NCI-H460 (cell line): ENCODE results near the gene MIEF2. TPM values are rescaled to one million over a fixed set of nuclear protein-coding genes. Genes with fewer than 3 reads are reported as not detected.
A peak's percentile ranks its signal among the peaks of the same experiment; 100 is the strongest.
"Not testable (repeated sequence)": the region's sequence is repeated elsewhere in the genome, so short reads cannot be mapped to it uniquely, and the experiment has no call there.

Experiments used
- DNase-seq: peaks from one replicate; pipeline ENCODE4 v3.0.0-alpha.2; 2016; ENCODE audit warnings: low read depth; ENCODE audit errors: extremely low read depth
- total RNA-seq: library from RNA; depleted of rRNA; stranded (reverse); fragments of >200 nt; shearing (Covaris generic); gene quantifications from 2 replicates; pipeline ENCODE4 v1.2.3, GENCODE V29; 2014; rRNA removed

MIEF2 gene
- total RNA-seq, 1 experiment from 2014 or later = 5.3 TPM

DNA sequence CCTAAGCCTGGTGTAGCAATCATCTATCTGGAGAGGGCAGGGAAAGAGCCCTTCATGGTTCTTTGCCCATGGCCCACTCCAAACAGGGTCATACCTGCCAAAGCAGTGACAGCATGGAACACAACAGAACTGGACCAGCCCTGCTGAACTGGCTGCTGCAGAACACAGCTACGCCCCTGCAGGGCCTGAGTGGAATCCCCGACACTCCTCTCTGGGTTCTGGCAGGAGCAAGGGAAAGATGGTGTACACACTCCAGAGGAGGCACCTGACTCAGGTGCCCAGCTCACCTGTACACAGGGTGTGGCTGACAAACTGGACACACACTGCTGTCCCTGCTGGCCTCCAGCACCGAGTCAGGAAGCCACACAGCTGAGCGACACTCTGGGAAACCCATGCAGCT, 19.8 kb downstream of the MIEF2 start:
- DNase-seq = no peak

DNA sequence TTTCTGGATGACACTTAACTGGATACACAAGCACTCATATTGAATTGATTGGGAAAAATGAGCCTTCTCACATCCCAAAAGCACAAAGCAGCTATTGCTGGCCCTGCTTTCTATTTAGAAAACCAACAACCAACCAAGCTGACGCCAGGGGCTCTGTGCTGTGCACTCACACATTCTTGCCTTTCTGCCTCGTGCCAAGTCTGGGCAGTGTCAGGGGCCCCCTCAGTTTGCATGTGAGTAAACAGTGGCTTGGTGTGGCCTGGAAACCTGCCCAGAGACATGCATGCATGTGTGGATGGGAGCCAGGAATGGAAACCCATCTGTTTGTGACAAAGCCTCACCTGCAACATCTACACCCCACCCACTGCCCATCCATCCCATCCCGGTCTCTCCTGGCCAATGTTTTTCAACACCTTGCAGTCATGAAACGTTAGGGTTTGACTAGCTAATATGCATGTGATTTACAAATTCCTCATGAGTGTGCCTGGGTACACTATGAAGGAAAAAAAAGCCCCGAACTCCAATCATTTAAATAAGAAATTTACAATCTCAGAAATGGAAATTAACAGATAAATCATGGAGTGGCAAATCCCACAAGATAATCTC, 20.4 kb downstream of the MIEF2 start:
- no peak for DNase-seq

DNA sequence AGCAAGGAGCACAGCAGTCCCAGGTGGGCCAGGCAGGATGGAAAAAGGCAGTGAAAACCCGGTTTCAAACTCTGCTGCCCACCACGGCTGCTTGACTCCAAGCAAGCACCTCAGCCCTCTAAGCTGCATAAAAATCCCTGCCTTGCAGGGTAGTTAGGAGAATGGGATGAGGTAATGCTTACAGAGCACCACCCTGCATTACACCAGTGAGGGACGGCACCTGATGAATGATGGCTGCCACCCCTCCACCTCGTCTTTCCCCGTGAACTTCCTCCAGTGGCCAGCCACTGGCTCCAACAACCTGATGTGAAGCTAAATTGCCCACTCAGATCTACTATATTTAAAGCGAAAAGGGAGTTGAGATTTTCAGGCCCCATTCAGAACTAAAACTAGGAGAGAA, 21.3 kb downstream of the MIEF2 start:
- DNase-seq = no peak

DNA sequence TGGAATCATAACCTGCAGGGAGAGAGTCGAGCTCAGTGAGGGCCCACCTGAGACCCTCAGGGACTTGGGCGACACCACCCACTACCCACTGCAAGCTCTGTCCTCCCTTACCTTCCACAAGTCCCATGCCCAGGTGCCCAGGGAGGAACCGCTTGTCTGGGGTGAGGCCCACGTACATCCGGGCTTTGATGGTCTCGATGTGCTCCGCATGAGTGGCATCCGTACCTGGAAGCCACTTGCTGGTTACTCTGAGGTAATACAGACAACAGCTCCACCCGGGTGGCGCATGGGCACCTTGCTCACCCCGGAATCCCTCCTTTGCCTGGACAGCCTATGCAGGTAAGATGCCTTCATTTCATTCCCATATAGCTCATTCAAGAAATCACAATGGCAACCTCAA, 24.8 kb downstream of the MIEF2 start:
- DNase-seq = no peak

DNA sequence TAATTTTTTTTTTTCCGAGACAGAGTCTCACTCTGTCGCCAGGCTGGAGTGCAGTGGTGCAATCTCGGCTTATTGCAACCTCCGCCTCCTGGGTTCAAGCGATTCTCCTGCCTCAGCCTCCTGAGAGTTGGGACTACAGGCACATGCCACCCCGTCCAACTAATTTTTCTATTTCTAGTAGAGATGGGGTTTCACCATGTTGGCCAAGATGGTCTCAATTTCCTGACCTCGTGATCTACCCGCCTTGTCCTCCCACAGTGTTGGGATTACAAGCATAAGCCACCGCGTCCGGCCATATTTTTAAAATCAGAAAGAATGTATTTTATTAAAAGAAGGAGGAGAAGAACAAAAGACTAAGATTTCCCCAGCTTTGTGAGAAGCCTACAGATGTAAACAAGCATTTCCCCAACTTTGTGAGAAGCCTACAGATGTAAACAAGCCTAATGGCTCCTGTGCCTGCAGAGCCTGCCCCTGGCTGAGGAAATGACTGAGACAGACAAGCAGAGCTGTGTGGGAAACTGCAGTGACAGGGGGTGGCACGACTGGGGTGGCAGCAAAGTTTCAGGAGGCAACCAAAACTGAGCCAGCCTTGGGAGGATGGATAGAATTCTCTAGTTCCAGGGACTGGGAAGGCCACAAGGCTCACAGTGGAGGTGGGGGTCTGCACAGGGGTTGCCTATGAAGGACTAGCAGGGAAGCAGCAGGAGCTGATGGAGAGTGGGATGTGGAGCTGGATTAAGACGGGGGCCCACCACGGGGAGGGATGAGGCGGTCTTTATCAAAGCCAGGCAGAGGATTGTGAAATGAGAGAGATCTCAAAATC, 31.5 kb downstream of the MIEF2 start:
- DNase-seq = no peak

DNA sequence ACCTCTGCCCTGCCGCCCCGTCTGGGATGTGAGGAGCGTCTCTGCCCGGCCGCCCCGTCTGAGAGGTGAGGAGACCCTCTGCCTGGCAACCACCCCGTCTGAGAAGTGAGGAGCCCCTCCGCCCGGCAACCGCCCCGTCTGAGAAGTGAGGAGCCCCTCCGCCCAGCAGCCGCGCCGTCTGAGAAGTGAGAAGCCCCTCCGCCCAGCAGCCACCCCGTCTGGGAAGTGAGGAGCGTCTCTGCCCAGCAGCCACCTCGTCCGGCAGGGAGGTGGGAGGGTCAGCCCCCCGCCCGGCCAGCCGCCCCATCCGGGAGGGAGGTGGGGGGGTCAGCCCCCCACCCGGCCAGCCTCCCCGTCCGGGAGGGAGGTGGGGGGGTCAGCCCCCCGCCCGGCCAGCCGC, 37.6 kb downstream of the MIEF2 start:
- not testable (repeated sequence) for DNase-seq

DNA sequence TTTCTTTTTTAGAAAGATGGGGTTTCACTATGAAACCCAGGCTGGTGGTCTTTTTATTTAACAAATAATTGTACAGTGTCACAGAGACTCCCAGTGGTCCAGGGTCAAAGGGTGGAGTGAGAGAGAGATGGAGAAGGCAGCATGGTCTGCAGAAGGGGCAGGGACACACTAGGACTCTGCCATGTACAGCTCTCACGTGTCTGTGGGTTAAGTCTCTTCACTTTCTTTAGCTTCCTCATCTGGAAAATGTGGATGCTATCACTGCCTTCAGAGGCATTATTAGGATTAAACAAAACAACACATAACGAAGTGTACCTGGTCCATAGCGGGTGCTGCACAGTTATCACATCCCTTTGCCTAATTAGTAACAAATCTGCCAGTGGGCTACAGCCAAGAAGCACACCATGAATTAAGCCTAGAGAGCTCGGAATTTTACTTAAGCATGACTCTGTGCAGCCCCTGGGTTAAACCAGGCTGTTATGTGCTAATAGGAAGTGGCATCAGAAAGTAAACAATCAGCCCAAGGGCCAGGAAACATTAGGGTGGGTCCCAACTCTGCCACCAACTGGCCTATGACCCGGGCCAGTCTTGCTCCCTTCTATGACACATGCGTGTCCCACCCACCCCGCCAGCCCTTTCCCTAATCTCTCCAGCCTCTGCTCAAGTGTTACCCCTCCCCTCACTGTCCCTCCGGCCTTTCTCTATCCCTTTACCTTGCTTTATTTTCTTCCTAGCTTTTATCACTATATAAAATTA, 40.4 kb downstream of the MIEF2 start:
- DNase-seq = no peak

DNA sequence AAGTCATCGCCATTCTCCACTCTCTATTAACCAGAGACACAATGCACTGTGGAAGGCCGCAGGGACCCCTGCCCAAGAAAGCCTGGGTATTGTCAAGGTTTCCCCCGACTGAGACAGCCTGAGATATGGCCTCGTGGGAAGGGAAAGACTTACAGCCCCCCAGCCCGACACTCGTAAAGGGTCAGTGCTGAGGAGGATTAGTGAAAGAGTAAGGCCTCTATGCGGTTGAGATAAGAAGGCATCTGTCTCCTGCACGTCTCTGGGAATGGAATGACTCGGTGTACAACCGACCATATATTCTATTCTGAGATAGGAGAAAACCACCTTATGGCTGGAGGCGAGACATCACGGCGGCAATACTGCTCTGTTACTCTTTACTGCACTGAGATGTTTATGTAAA, 42.7 kb downstream of the MIEF2 start:
- not testable (repeated sequence) for DNase-seq

DNA sequence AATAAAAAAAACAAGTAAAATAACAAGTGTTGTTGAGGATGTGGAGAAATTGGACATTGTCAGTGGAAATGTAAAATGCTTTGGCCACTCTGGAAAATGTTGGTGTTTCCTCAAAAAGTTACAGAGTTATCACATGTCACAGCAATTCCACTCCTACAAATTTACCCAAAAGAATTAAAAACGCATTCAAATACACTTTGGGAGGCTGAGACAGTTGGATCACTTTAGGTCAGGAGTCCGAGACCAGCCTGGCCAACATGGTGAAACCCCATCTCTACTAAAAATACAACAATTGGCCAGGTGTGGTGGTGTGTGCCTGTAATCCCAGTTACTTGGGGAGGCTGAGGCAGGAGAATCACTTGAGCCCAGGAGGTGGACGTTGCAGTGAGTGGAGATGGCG, 48.7 kb downstream of the MIEF2 start:
- DNase-seq = no peak

DNA sequence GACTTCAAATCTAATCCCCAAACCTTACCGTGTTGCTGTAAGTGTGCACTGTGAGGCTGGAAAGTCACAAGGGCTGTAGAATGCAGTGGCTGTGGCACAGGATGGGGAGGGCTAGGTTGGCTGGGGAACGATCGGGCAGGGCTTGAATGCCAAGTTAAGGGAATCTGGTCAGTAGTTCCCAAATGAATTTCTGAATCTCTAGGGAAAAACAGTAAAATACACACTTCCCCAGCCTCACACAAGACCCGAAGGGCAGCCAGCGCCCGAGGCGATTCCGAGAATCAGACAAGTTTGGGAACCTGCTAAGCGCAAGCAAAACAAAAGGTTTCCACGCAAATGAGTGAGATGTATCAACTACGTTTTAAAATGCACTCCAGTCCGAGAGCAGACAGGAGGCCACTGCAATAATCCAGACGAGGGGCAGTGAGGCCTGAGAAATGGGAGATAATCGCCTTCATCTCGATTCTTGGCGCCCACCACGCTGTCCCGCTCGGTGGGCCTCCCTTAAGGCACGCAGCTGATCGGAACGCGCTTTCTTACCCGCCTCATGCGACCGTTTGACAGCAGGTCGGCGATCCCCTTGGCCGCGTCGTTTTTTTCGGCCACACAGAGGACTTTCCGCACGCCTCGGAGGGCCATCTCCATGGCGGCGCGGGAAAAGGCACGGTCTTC, 53.7 kb downstream of the MIEF2 start:
- DNase-seq = no peak

DNA sequence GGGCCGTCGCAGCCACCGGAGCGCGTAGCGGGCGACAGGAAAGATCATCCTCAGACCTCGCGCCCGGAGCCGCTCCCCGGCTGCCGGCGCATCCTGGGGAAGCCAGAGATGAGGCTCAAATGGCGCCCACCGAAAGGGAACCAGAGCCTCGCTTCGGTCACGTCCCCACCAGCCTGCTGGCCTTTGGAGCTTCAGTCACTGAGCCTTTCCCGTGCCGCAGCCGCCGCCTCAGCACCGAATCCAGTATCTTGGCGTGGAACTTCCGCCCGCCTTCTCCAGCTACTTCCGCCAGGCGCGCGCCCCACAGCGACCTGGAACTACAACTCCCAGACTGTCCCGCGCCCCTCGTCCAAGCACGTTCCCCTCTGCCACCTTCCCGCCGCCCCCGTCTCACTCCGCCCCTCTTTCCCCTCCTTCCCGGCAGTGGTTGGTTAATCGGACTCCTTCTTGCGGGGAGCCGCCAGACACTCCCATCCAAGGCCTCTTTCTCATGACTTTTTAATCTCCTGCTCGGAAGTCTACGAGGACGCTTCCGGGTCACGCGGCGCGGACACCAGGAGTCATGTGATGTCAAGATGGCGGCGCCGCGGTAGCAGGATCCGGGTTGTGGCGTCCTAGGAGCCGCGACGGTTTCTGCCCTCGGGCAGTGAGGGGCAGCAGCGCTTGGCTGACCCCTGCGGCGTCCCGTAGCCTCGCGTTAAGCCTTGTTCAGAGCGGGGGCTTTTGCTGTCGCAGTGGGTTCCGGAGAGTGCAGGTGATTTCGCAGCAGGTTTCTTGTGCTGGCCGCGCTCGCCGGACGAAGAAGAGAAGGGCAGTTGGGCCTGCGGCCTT, 54.5 kb downstream of the MIEF2 start, which contains the start of the genes SMCR8 and TOP3A:
Gene SMCR8 (plus strand): TSS at position 563 of the 831 bp plus-strand sequence. CDS start 497 bp downstream, outside the sequence.
Gene TOP3A (minus strand): TSS at position 264 of the 831 bp plus-strand sequence. CDS start 216 bp downstream, at position 48.
- peak; percentile 97 for DNase-seq

DNA sequence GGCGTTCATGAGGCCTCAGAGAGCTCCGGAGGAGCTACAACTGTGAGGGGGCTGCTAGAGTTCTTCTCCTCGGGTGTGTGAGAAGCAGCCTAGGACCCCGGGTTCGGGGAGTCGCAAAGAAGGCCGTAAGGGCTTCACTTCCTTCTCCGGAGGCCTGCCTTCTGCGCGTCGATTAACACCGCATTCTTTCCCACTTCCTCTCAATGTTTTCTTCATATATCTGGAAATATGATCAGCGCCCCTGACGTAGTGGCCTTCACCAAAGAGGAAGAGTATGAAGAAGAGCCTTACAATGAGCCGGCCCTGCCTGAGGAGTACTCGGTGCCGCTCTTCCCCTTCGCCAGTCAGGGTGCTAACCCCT, 55.1 kb downstream of the MIEF2 start:
- DNase-seq = no peak

DNA sequence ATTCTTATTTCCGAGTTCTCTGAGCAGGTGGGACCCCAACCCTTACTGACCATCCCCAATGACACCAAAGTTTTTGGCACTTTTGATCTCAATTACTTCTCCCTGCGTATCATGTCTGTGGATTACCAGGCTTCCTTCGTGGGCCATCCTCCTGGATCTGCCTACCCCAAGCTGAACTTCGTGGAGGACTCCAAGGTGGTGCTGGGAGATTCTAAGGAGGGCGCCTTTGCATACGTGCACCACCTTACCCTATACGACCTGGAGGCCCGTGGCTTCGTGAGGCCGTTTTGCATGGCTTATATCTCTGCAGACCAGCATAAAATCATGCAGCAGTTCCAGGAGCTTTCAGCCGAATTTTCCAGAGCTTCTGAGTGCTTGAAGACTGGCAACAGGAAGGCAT, 55.5 kb downstream of the MIEF2 start:
- DNase-seq = no peak

Other genes with a start within 250 kb of the MIEF2 start
- gene ATPAF2, start 221.5 kb upstream of the MIEF2 start, total RNA-seq = 8.0 and 8.4 TPM in 2 replicates
- gene GID4, start 221.3 kb upstream of the MIEF2 start, total RNA-seq = 12.4 and 14.8 TPM in 2 replicates
- gene DRG2, start 172.7 kb upstream of the MIEF2 start, total RNA-seq = 41.6 and 42.5 TPM in 2 replicates
- gene MYO15A, start 151.9 kb upstream of the MIEF2 start, total RNA-seq = 0.06 and 0.30 TPM in 2 replicates
- 94.1 and 96.2 TPM in 2 replicates for gene ALKBH5, start 76.8 kb upstream of the MIEF2 start, total RNA-seq
- gene LLGL1, start 35.0 kb upstream of the MIEF2 start, total RNA-seq = 11.9 and 12.6 TPM in 2 replicates
- gene FLII, start 1.9 kb upstream of the MIEF2 start, total RNA-seq = 175 and 179 TPM in 2 replicates
- gene TOP3A, start 54.3 kb downstream of the MIEF2 start, total RNA-seq = 29.3 and 35.3 TPM in 2 replicates
- gene SMCR8, start 54.6 kb downstream of the MIEF2 start, total RNA-seq = 17.1 and 19.9 TPM in 2 replicates
- 17.8 and 18.7 TPM in 2 replicates for gene SHMT1, start 102.9 kb downstream of the MIEF2 start, total RNA-seq
- not detected in 2 replicates for gene EVPLL, start 117.1 kb downstream of the MIEF2 start, total RNA-seq
- gene LGALS9C, start 216.1 kb downstream of the MIEF2 start, total RNA-seq = 0.72 and 0.89 TPM in 2 replicates